Keratinocyte (primary cell): ENCODE results near the gene KDM1B. TPM values are rescaled to one million over a fixed set of nuclear protein-coding genes. Genes with fewer than 3 reads are reported as not detected.

ENCODE experiments used
- DNase-seq: peaks from one replicate; pipeline ENCODE4 v3.0.0-alpha.2; 2011; ENCODE audit warnings: low read depth, missing footprints, low spot score
- FAIRE-seq: peaks from 2 replicates; lab custom pipeline; 2011; peaks lifted over from hg19 to GRCh38; lab: Jason Lieb, UNC
- H2AFZ ChIP-seq: 2 replicates; pipeline ENCODE4 v1.6.0; 2012; ENCODE audit warnings: low read length, control low read depth, inconsistent platforms; ENCODE audit not compliant: control insufficient read depth
- H3K27ac ChIP-seq: 2 replicates; pipeline ENCODE4 v1.5.1; 2011; ENCODE audit warnings: low read length; ENCODE audit not compliant: control insufficient read depth, insufficient read depth
- H3K27me3 ChIP-seq: 3 replicates; pipeline ENCODE4 v1.6.0; 2011; ENCODE audit warnings: low read length; ENCODE audit not compliant: control insufficient read depth, insufficient read depth; ENCODE audit errors: extremely low read depth
- H3K36me3 ChIP-seq, 2 experiments: 2 replicates in 1 of 2; 3 replicates in 1 of 2; pipeline ENCODE4 v1.5.1; 2011; ENCODE audit warnings: low read length in 2 of 2, mild to moderate bottlenecking in 1 of 2; ENCODE audit not compliant: control insufficient read depth in 2 of 2, insufficient read depth in 2 of 2; ENCODE audit errors: extremely low read depth in 1 of 2
- H3K4me1 ChIP-seq: 3 replicates; pipeline ENCODE4 v1.5.1; 2011; ENCODE audit warnings: low read length; ENCODE audit not compliant: control insufficient read depth, insufficient read depth; ENCODE audit errors: extremely low read depth
- H3K4me2 ChIP-seq: 3 replicates; pipeline ENCODE4 v1.6.0; 2011; ENCODE audit warnings: low read depth, low read length; ENCODE audit not compliant: control insufficient read depth, insufficient read depth; ENCODE audit errors: extremely low read depth
- H3K4me3 ChIP-seq, 3 experiments: fragments of 200-600 bp in 1 of 3; sonication (generic) in 1 of 3; 2 replicates in 2 of 3; 3 replicates in 1 of 3; pipeline ENCODE4 v1.5.1; 2011 to 2016; ENCODE audit warnings: low read length in 3 of 3, mild to moderate bottlenecking in 3 of 3, control low read depth in 2 of 3, inconsistent platforms in 1 of 3, low read depth in 1 of 3, mixed read lengths in 1 of 3, mixed run types in 1 of 3, moderate library complexity in 1 of 3; ENCODE audit not compliant: control insufficient read depth in 2 of 3, insufficient read depth in 2 of 3; ENCODE audit errors: extremely low read depth in 1 of 3
- H3K79me2 ChIP-seq: 2 replicates; pipeline ENCODE4 v1.6.0; 2012; ENCODE audit warnings: low read length; ENCODE audit not compliant: control insufficient read depth, insufficient read depth
- H3K9ac ChIP-seq: 3 replicates; pipeline ENCODE4 v1.6.0; 2011; ENCODE audit warnings: low read length; ENCODE audit not compliant: control insufficient read depth, insufficient read depth; ENCODE audit errors: extremely low read depth
- H3K9me1 ChIP-seq: 3 replicates; pipeline ENCODE4 v1.6.0; 2011; ENCODE audit warnings: low read length; ENCODE audit not compliant: control insufficient read depth, insufficient read depth; ENCODE audit errors: extremely low read depth
- H3K9me3 ChIP-seq: 2 replicates; pipeline ENCODE4 v1.5.1; 2012; ENCODE audit warnings: low read depth, low read length; ENCODE audit not compliant: control insufficient read depth
- H4K20me1 ChIP-seq: 3 replicates; pipeline ENCODE4 v1.6.0; 2011; ENCODE audit warnings: low read length; ENCODE audit not compliant: control insufficient read depth, insufficient read depth; ENCODE audit errors: extremely low read depth
- CTCF ChIP-seq, 3 experiments: IDR thresholded peaks in 1 of 3; conservative IDR thresholded peaks in 1 of 3; optimal IDR thresholded peaks in 1 of 3; 2 replicates in 2 of 3; 3 replicates in 1 of 3; pipeline versions ENCODE3 to v1.5.1; 2011; ENCODE audit warnings: low read length in 3 of 3, mild to moderate bottlenecking in 3 of 3, moderate library complexity in 2 of 3, control low read depth in 1 of 3, inconsistent platforms in 1 of 3; ENCODE audit not compliant: insufficient read depth in 2 of 3; ENCODE audit errors: extremely low read depth in 1 of 3
- EZH2 ChIP-seq: IDR thresholded peaks from one replicate; pipeline ENCODE4 v1.6.1; 2012; ENCODE audit warnings: inconsistent platforms, mild to moderate bottlenecking, low read length, moderate library complexity
- dilution Hi-C: fragments of 300-500 bp; cut with MboI; formaldehyde crosslinking; loops from one replicate; pipeline ENCODE4 v1.7.0; 2020; ENCODE audit warnings: low sequenced_read_pairs; ENCODE audit not compliant: extremely low pct_ligation_motif_present
- polyA plus RNA-seq, 5 experiments: library from polyadenylated mRNA; depleted of rRNA in 3 of 5; stranded (reverse) in 3 of 5; stranded (forward) in 1 of 5; unstranded in 1 of 5; fragments of >200 nt; gene quantifications; 1 replicate in 1 of 5; 2 replicates in 3 of 5; 3 replicates in 1 of 5; pipeline versions ENCODE4 v1.2.1 to v1.2.3, GENCODE V29; 2011 to 2012; ENCODE audit warnings: missing spikeins in 2 of 5, low read depth in 1 of 5, low replicate concordance in 1 of 5

The KDM1B gene
- polyA plus RNA-seq, 1 donor (not counting 4 experiments of a cell fraction or from before 2014, with no cell fraction given) = 32.7 TPM

GRCh38 chr6:18269253-18269652 is 114.0 kb downstream of the KDM1B start:
- H3K4me1 ChIP-seq = peaks cover 12% of the 10 kb centered on the region
- no peak overlapping the region for H2AFZ ChIP-seq
- dilution Hi-C loops = no loop called here
- peaks cover 2% of the 10 kb centered on the region for H3K9me3 ChIP-seq
- H3K4me2 ChIP-seq = peak overlapping the region; percentile 33
- no peaks in the 10 kb centered on the region for H3K79me2 ChIP-seq
- no peaks in the 10 kb centered on the region for H3K27me3 ChIP-seq
- H4K20me1 ChIP-seq = no peaks in the 10 kb centered on the region
- FAIRE-seq = peak; percentile 55
- no peak overlapping the region for H3K4me3 ChIP-seq
- no peak overlapping the region for H3K9ac ChIP-seq
- DNase-seq = peak; percentile 28
- no peak overlapping the region for H3K27ac ChIP-seq
- TF ChIP-seq EZH2 = no peak
- no peak for TF ChIP-seq CTCF (optimal IDR thresholded peaks at IDR 0.05 in 1 of 3, IDR thresholded peaks at IDR 0.05 in 1 of 3, conservative IDR thresholded peaks at IDR 0.05 in 1 of 3; ENCODE audit: extremely low read depth in 1 of 3, insufficient read depth in 2 of 3, low read length in 3 of 3)
- H3K9me1 ChIP-seq = no peaks in the 10 kb centered on the region
- no peaks in the 10 kb centered on the region for H3K36me3 ChIP-seq

- Histone ChIP-seq H3K4me3 (no peak overlapping the region), H3K4me1 (peaks cover 12% of the 10 kb centered on the region), H3K9me1 (no peaks in the 10 kb centered on the region), H3K36me3 (no peaks in the 10 kb centered on the region), H3K9me3 (peaks cover 2% of the 10 kb centered on the region), H3K79me2 (no peaks in the 10 kb centered on the region), H3K27ac (no peak overlapping the region), H4K20me1 (no peaks in the 10 kb centered on the region), H3K27me3 (no peaks in the 10 kb centered on the region), H3K4me2 (peak overlapping the region; percentile 33), H3K9ac (no peak overlapping the region), H2AFZ (no peak overlapping the region)
- no peak for FAIRE-seq
- no peak for TF ChIP-seq EZH2
- no peak for TF ChIP-seq CTCF (optimal IDR thresholded peaks at IDR 0.05 in 1 of 3, IDR thresholded peaks at IDR 0.05 in 1 of 3, conservative IDR thresholded peaks at IDR 0.05 in 1 of 3; ENCODE audit: extremely low read depth in 1 of 3, insufficient read depth in 2 of 3, low read length in 3 of 3)
- no peak for DNase-seq
- dilution Hi-C loops = no loop called here
Observed at GRCh38 chr6:18269717-18270116, 114.5 kb downstream of the KDM1B start.
